H1 (cell line): ENCODE results near the gene PTPA. TPM values are rescaled to one million over a fixed set of nuclear protein-coding genes. Genes with fewer than 3 reads are reported as not detected.

Experiments
- BCL11A ChIP-seq, 2 experiments: IDR thresholded peaks; one replicate each; pipeline ENCODE4 v1.6.1; 2011; ENCODE audit warnings: low read depth in 2 of 2, low read length in 2 of 2, mild to moderate bottlenecking in 2 of 2
- CBX5 ChIP-seq: fragments of 300-800, 300-1000 bp; sonication (generic); IDR thresholded peaks from 2 replicates; pipeline ENCODE4 v1.7.1; 2016; ENCODE audit warnings: antibody characterized with exemption, low read length, low read depth
- CEBPB ChIP-seq: IDR thresholded peaks from 2 replicates; pipeline ENCODE4 v1.6.1; 2012; ENCODE audit warnings: low read depth, low read length
- CHD1 ChIP-seq: IDR thresholded peaks from 2 replicates; pipeline ENCODE4 v1.6.1; 2012; ENCODE audit warnings: low read depth, low read length, improper control_type of control experiment
- CTBP2 ChIP-seq: IDR thresholded peaks from 2 replicates; pipeline ENCODE4 v1.7.0; 2011; ENCODE audit warnings: borderline replicate concordance, mild to moderate bottlenecking, moderate library complexity, mixed read lengths, low read length; ENCODE audit not compliant: insufficient read depth, insufficient read length
- E2F6 ChIP-seq: IDR thresholded peaks from 2 replicates; pipeline ENCODE4 v1.6.1; 2012; ENCODE audit warnings: inconsistent platforms
- GTF2F1 ChIP-seq: IDR thresholded peaks from 2 replicates; pipeline ENCODE4 v1.6.1; 2012; ENCODE audit warnings: low read depth, low read length, improper control_type of control experiment, borderline replicate concordance
- HDAC2 ChIP-seq, 2 experiments: fragments of 300-600 bp in 1 of 2; sonication (generic) in 1 of 2; IDR thresholded peaks; 2 replicates each; pipeline ENCODE4 v1.6.1; 2011 to 2012; ENCODE audit warnings: low read depth in 2 of 2, low read length in 2 of 2, mild to moderate bottlenecking in 2 of 2, moderate library complexity in 2 of 2, borderline replicate concordance in 1 of 2, inconsistent platforms in 1 of 2
- HDAC6 ChIP-seq: IDR thresholded peaks from one replicate; pipeline ENCODE4 v1.7.1; 2012; ENCODE audit warnings: low read depth, mild to moderate bottlenecking, inconsistent platforms, low read length, moderate library complexity
- JUN ChIP-seq: IDR thresholded peaks from 2 replicates; pipeline ENCODE4 v1.6.1; 2011; ENCODE audit warnings: low read depth, mild to moderate bottlenecking, improper control_type of control experiment, low read length
- JUND ChIP-seq: IDR thresholded peaks from 2 replicates; pipeline ENCODE4 v1.6.1; 2011; ENCODE audit warnings: mild to moderate bottlenecking, improper control_type of control experiment, low read length
- KDM5A ChIP-seq: fragments of 200-600 bp; IDR thresholded peaks from 2 replicates; pipeline ENCODE4 v1.7.1; 2012; ENCODE audit warnings: mild to moderate bottlenecking, low read length, inconsistent platforms, mixed read lengths
- NRF1 ChIP-seq: IDR thresholded peaks from 2 replicates; pipeline ENCODE4 v1.6.1; 2011; ENCODE audit warnings: mild to moderate bottlenecking, low read depth, low read length, improper control_type of control experiment
- PHF8 ChIP-seq: fragments of 200-600 bp; sonication (generic); conservative IDR thresholded peaks from 2 replicates; pipeline ENCODE4 v1.7.1; 2012; ENCODE audit warnings: low read depth, mild to moderate bottlenecking, inconsistent platforms, low read length, moderate library complexity
- POLR2A ChIP-seq, 2 experiments: IDR thresholded peaks; 1 replicate in 1 of 2; 2 replicates in 1 of 2; pipeline ENCODE4 v1.6.1; 2011; ENCODE audit warnings: low read depth in 2 of 2, low read length in 2 of 2, mild to moderate bottlenecking in 2 of 2; ENCODE audit errors: control extremely low read depth in 1 of 2
- POLR2AphosphoS5 ChIP-seq: IDR thresholded peaks from 2 replicates; pipeline ENCODE4 v1.6.1; 2011; ENCODE audit warnings: low read depth, low read length
- POU5F1 ChIP-seq: IDR thresholded peaks from 2 replicates; pipeline ENCODE4 v1.6.1; 2011; ENCODE audit warnings: low read depth, mild to moderate bottlenecking, low read length, moderate library complexity
- RFX5 ChIP-seq: IDR thresholded peaks from 2 replicates; pipeline ENCODE4 v1.6.1; 2011; ENCODE audit warnings: low read depth, low read length, improper control_type of control experiment, borderline replicate concordance
- SAP30 ChIP-seq: fragments of 300-600 bp; sonication (generic); IDR thresholded peaks from 2 replicates; pipeline ENCODE4 v1.7.1; 2012; ENCODE audit warnings: low read length, moderate library complexity, mild to moderate bottlenecking, inconsistent platforms; ENCODE audit not compliant: insufficient read depth, insufficient replicate concordance
- SIRT6 ChIP-seq: IDR thresholded peaks from one replicate; pipeline ENCODE4 v1.7.1; 2012; ENCODE audit warnings: low read length, inconsistent platforms
- SIX5 ChIP-seq: IDR thresholded peaks from 2 replicates; pipeline ENCODE4 v1.6.1; 2011; ENCODE audit warnings: mild to moderate bottlenecking, low read depth, low read length
- SP2 ChIP-seq: IDR thresholded peaks from 2 replicates; pipeline ENCODE4 v1.6.1; 2012; ENCODE audit warnings: mild to moderate bottlenecking, low read length, inconsistent platforms
- SP4 ChIP-seq: IDR thresholded peaks from 2 replicates; pipeline ENCODE4 v1.6.1; 2012; ENCODE audit warnings: low read length, inconsistent platforms
- TBP ChIP-seq: IDR thresholded peaks from 2 replicates; pipeline ENCODE4 v1.6.1; 2011; ENCODE audit warnings: low read depth, low read length, improper control_type of control experiment
- TCF12 ChIP-seq: IDR thresholded peaks from 2 replicates; pipeline ENCODE4 v1.6.1; 2011; ENCODE audit warnings: low read depth, mild to moderate bottlenecking, low read length
- USF2 ChIP-seq: IDR thresholded peaks from 2 replicates; pipeline ENCODE4 v1.6.1; 2011; ENCODE audit warnings: low read length, improper control_type of control experiment
- polyA plus RNA-seq, 7 experiments: library from polyadenylated mRNA; depleted of rRNA in 3 of 7; stranded (reverse) in 5 of 7; unstranded in 2 of 7; fragments of >200 nt in 5 of 7; fragments of 200-250 nt in 2 of 7; gene quantifications; 1 replicate in 5 of 7; 2 replicates in 1 of 7; 4 replicates in 1 of 7; pipeline versions ENCODE4 v1.2.1 to v1.2.3, GENCODE V29; 2011 to 2013; ENCODE audit warnings: missing spikeins in 2 of 7, mixed read lengths in 2 of 7
- total RNA-seq: library from RNA; stranded (reverse); fragmentation: NEBNext Ultra II Directional; extraction: Animal tissue kit (Norgen Biotek cat#: 25700); gene quantifications from 2 replicates; pipeline ENCODE4 v1.2.1, GENCODE V29; 2021

Gene PTPA
- total and polyA plus RNA-seq, 2 of the 8 experiments (the other 6 are each of a cell fraction or from before 2014, with no cell fraction given), result 114 to 145 TPM

GRCh38 chr9:129139993-129140396 lies 28.8 kb downstream of the PTPA start (continued):
- no peak for TF ChIP-seq CEBPB
- TF ChIP-seq SP4, result no peak
- peak; percentile 63 for TF ChIP-seq SAP30
- no peak for TF ChIP-seq NRF1
- peak in 1 of 2 experiments; percentile 86; a peak in 2 of 4 replicates for TF ChIP-seq HDAC2 (IDR thresholded peaks at IDR 0.05; ENCODE audit: borderline replicate concordance in 1 of 2, low read depth in 2 of 2, low read length in 2 of 2)
- no peak for TF ChIP-seq HDAC6
- peak; percentile 79 for TF ChIP-seq TCF12
- TF ChIP-seq POLR2A (IDR thresholded peaks at IDR 0.05; ENCODE audit: control extremely low read depth in 1 of 2, low read depth in 2 of 2, low read length in 2 of 2), result peak in 1 of 2 experiments; percentile 83; a peak in 2 of 3 replicates
- no peak for TF ChIP-seq SIRT6
- TF ChIP-seq CHD1, result no peak
- peak; percentile 48 for TF ChIP-seq SIX5
- TF ChIP-seq SP2, result no peak
- no peak for TF ChIP-seq JUN
- no peak for TF ChIP-seq POU5F1
- no peak for TF ChIP-seq GTF2F1
- TF ChIP-seq KDM5A, result no peak
- no peak for TF ChIP-seq E2F6
- peak; percentile 38; the same call in 1 of the 2 replicates for TF ChIP-seq JUND
- no peak for TF ChIP-seq CBX5
- TF ChIP-seq USF2, result no peak
- TF ChIP-seq CTBP2, result peak; percentile 31
- no peak for TF ChIP-seq RFX5
- TF ChIP-seq POLR2AphosphoS5, result peak; percentile 86
- no peak for TF ChIP-seq BCL11A (IDR thresholded peaks at IDR 0.05; ENCODE audit: low read depth in 2 of 2, low read length in 2 of 2)
- TF ChIP-seq PHF8, result 0 out of 2 replicates have a peak, but pooled peaks have one; percentile 15
- peak; percentile 78 for TF ChIP-seq TBP
